Heart right ventricle (tissue), 16 donors: ENCODE results near the gene FAM221A. TPM values are rescaled to one million over a fixed set of nuclear protein-coding genes. Genes with fewer than 3 reads are reported as not detected.

Experiments
- ATAC-seq, 8 donors: fragments of 200-7000 bp; cut with Tn5 transposase; one replicate each; pipeline ENCODE4 v1.9.1; 2020; ENCODE audit warnings: mild to moderate bottlenecking in 8 of 8, moderate library complexity in 8 of 8, moderate number of reproducible peaks in 1 of 8
- DNase-seq, 2 donors: peaks; one replicate each; pipeline ENCODE4 v3.0.0-alpha.2; 2020
- H3K27ac ChIP-seq, 10 donors: fragments of 200-600 bp; sonication (generic) in 2 of 10; one replicate each; pipeline versions ENCODE4 v1.5.0 to v1.8.0; 2020 to 2022; ENCODE audit warnings: mild to moderate bottlenecking in 3 of 10
- H3K27me3 ChIP-seq, 7 donors: fragments of 200-600 bp; one replicate each; pipeline ENCODE4 v1.8.0; 2021 to 2022; ENCODE audit warnings: mild to moderate bottlenecking in 2 of 7
- H3K36me3 ChIP-seq, 9 donors: fragments of 200-600 bp; sonication (generic) in 1 of 9; one replicate each; pipeline versions ENCODE4 v1.5.0 to v1.8.0; 2020 to 2022; ENCODE audit warnings: mild to moderate bottlenecking in 2 of 9
- H3K4me1 ChIP-seq, 9 donors: fragments of 200-600 bp; sonication (generic) in 1 of 9; one replicate each; pipeline versions ENCODE4 v1.5.0 to v1.8.0; 2020 to 2022; ENCODE audit warnings: mild to moderate bottlenecking in 4 of 9
- H3K4me3 ChIP-seq, 10 donors: fragments of 200-600 bp; sonication (generic) in 2 of 10; one replicate each; pipeline versions ENCODE4 v1.5.0 to v1.8.0; 2020 to 2022; ENCODE audit warnings: mild to moderate bottlenecking in 7 of 10, moderate library complexity in 2 of 10
- H3K9me3 ChIP-seq, 11 donors: fragments of 200-600 bp in 10 of 11; sonication (generic) in 2 of 11; one replicate each; pipeline versions ENCODE4 v1.5.0 to v1.8.0; 2013 to 2022; ENCODE audit warnings: mild to moderate bottlenecking in 2 of 11, control low read depth in 1 of 11, moderate library complexity in 1 of 11
- WGBS, 2 donors: extraction: QIAGEN DNeasy Blood & Tissue Kit; methylation state at CpG; one replicate each; pipeline ENCODE4 v1.1.7; 2013; ENCODE audit warnings: inconsistent platforms in 1 of 2; 5-methylcytosine and 5-hydroxymethylcytosine counted together
- intact Hi-C, 10 donors: fragments of 100-400 bp; cut with DNase I; formaldehyde crosslinking; loops; one replicate each; pipeline versions ENCODE4 v1.11.1 to v1.14.2; 2022
- polyA plus RNA-seq, 2 donors: library from polyadenylated mRNA; stranded (reverse); fragments of 200-250 nt; gene quantifications; one replicate each; pipeline ENCODE4 v1.2.3, GENCODE V29; 2013
- total RNA-seq, 10 donors: library from RNA; stranded (reverse); fragmentation: NEBNext Ultra II Directional in 3 of 10; extraction: Animal tissue kit (Norgen Biotek cat#: 25700) in 3 of 10; gene quantifications; one replicate each; pipeline versions ENCODE4 v1.2.1 to v1.2.4, GENCODE V29; 2021 to 2023
- TF ChIP-seq, protein P1 (sequence below), 9 donors: fragments of 200-600 bp; sonication (generic) in 2 of 9; IDR thresholded peaks; one replicate each; pipeline versions ENCODE4 v1.5.0 to v1.8.0; 2021 to 2022; ENCODE audit warnings: antibody characterized with exemption in 9 of 9, mild to moderate bottlenecking in 5 of 9, moderate library complexity in 1 of 9
- donor health status: Arrhythmogenic right ventricular cardiomyopathy.
- donor health status: ischemic (EF 13 %, LVEDD 7.1; RV severe dilation, severe dysfunction).
- donor health status: healthy with polysubstance abuse.
- donor health status: DM: no; HTN: yes; CAD: no.
- donor health status: DM: no; HTN: no; CAD: no.
- donor health status: ischemic (EF 25% LVEDD 6.9; RV normal size, moderate dysfunction).
- donor health status: ischemic (EF 25% LVEDD 5.7; RV mildly dilated, moderate dysfunction).
- donor health status: healthy.
- donor health status: DM: yes; HTN: yes; CAD: no.
- donor health status: Ischemic cardiomyopathy.
- donor health status: ischemic (EF 35%, LVEDD 5.7; RV mildly dilated, moderate dysfunction).
- donor health status: nonischemic (EF 11% LVEDD 7.7; RV severe dilation, severe dysfunction).
- donor health status: DM: yes; HTN: yes; CAD: no.
- donor health status: PGD.
- donor health status: ischemic (EF 29% LVEDD 5.4; RV normal size, mild dysfunction).
- donor health status: nonischemic (EF 23%, LVEDD 6.1; RV moderate dilation, normal function).

The FAM221A gene
- total and polyA plus RNA-seq, 12 donors, result 1.4 to 6.8 (median 4.2) TPM

DNA sequence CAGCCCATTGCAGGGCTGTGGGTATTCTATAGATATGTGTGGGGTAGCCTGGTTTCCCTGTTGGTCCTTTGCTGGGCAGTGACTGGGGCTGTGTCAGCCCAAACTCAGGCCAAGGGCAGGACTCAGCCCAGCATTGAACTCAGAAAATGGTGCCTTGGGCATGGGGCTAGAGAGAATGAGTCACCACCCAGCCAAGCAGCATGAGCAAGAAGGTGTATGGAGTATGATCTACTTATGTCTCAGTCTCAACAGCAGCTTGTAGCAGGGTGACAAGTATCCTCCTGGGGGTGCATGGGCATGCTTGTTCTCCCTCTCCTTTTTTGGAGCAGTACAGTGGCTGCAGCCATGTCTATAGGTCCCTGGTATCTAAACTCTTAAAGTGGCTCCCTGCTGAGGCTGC is 62.1 kb downstream of the FAM221A start:
- no peak for ATAC-seq
- Histone ChIP-seq H3K27me3 (no peaks in the 10 kb centered on the region), H3K36me3 (no peaks in the 10 kb centered on the region), H3K4me1 (no peaks in the 10 kb centered on the region), H3K4me3 (no peak overlapping the region), H3K27ac (no peak overlapping the region), H3K9me3 (peaks cover 0 to 56% (median 19%) of the 10 kb centered on the region in 11 donors)
- TF ChIP-seq, protein P1, sequence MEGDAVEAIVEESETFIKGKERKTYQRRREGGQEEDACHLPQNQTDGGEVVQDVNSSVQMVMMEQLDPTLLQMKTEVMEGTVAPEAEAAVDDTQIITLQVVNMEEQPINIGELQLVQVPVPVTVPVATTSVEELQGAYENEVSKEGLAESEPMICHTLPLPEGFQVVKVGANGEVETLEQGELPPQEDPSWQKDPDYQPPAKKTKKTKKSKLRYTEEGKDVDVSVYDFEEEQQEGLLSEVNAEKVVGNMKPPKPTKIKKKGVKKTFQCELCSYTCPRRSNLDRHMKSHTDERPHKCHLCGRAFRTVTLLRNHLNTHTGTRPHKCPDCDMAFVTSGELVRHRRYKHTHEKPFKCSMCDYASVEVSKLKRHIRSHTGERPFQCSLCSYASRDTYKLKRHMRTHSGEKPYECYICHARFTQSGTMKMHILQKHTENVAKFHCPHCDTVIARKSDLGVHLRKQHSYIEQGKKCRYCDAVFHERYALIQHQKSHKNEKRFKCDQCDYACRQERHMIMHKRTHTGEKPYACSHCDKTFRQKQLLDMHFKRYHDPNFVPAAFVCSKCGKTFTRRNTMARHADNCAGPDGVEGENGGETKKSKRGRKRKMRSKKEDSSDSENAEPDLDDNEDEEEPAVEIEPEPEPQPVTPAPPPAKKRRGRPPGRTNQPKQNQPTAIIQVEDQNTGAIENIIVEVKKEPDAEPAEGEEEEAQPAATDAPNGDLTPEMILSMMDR (IDR thresholded peaks at IDR 0.05), result no peak
- intact Hi-C loops, result no loop called here
- DNase-seq, result no peak

DNA sequence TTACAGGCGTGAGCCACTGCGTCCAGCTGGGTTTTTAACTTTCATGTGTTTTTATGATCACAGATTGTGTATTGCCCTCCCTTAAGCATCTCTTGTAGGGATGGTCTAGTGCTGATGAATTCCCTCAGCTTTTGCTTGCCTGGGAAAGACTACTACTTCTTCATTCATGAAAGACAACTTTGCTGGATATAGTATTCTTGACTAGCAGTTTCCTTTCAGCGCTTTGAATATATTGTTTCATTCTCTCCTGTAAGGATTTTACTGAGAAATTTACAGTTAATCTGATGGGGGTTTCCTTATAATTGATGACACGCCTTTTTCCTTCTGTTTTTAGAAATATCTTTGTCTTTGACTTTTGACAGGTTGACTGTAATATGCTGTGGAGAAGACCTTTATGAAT is 63.2 kb downstream of the FAM221A start:
- Histone ChIP-seq H3K27ac (no peak overlapping the region), H3K36me3 (no peaks in the 10 kb centered on the region), H3K27me3 (no peaks in the 10 kb centered on the region), H3K4me3 (no peak overlapping the region), H3K4me1 (no peaks in the 10 kb centered on the region), H3K9me3 (peaks cover 0 to 68% (median 19%) of the 10 kb centered on the region in 11 donors)
- no peak for ATAC-seq
- WGBS, 2 donors, result 92 to 94% methylated on average over 4 of the region's 4 CpGs
- no peak for DNase-seq
- intact Hi-C loops, result no loop called here
- TF ChIP-seq, protein P1 (IDR thresholded peaks at IDR 0.05), result no peak

DNA sequence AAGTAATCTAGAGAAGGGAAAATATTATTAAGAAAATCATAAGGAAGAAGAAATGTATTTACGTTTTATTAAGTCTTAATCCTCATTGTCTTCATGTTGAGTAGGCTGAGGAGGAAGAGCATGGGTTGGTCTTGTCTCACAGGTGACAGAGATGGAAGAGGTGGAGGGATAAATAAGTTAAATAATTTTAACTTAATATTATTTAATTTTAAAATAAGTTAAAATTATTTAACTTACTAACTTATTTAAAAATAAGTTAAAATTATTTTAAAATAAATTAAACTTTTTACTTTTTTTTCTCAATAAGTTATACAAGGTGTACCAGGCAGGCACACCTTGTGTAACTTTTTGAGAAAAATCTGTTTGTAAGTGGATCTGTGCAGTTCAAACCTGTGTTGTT is 66.6 kb downstream of the FAM221A start:
- DNase-seq, result no peak
- no peaks in the 10 kb centered on the region for H3K27me3 ChIP-seq
- no peaks in the 10 kb centered on the region for H3K4me1 ChIP-seq
- intact Hi-C loops, result no loop called here
- 60 to 84% methylated on average over 1 of the region's 1 CpG for WGBS, 2 donors
- H3K27ac ChIP-seq, result no peak overlapping the region
- no peaks in the 10 kb centered on the region for H3K36me3 ChIP-seq
- H3K9me3 ChIP-seq, result peaks cover 0 to 64% (median 19%) of the 10 kb centered on the region in 11 donors
- ATAC-seq, result no peak
- TF ChIP-seq, protein P1 (IDR thresholded peaks at IDR 0.05), result no peak
- H3K4me3 ChIP-seq, result no peak overlapping the region

DNA sequence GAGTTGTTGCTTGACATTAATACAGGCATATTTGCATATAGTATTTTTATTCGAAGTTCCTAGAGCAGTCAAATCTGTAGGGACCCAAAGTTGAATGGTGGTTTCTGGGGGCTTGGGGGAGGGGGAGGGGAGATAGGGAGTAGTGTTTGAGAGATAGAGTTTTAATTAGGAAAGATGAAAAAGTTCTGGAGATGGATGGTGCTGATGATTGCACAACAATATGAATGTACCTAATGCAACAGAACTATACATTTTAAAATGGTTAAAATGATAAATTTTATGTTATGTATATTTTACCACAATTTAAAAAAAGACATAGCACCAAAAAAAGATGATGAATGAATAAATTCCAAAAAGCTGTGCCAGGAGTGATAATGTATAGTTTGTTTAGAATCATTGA is 71.9 kb downstream of the FAM221A start:
- Histone ChIP-seq H3K9me3 (peaks cover 0 to 32% (median 0%) of the 10 kb centered on the region in 11 donors), H3K27me3 (no peaks in the 10 kb centered on the region), H3K4me3 (no peak overlapping the region), H3K36me3 (no peaks in the 10 kb centered on the region), H3K27ac (no peak overlapping the region), H3K4me1 (no peaks in the 10 kb centered on the region)
- ATAC-seq (no peak), DNase-seq (no peak)
- TF ChIP-seq, protein P1 (IDR thresholded peaks at IDR 0.05), result no peak
- intact Hi-C loops, result no loop called here
- 70 to 80% methylated on average over 1 of the region's 1 CpG for WGBS, 2 donors

Other genes starting within 250 kb of the FAM221A start
- under 1 TPM in 3 of 10 donors, not detected in 7; 0.20 to 0.60 (median 0.49) TPM for gene IGF2BP3, start 209.7 kb upstream of the FAM221A start, total RNA-seq
- under 1 TPM in 1 of 2 donors, not detected in 1; 0.16 TPM for gene IGF2BP3, start 209.7 kb upstream of the FAM221A start, polyA plus RNA-seq
- gene TRA2A, start 148.2 kb upstream of the FAM221A start, total RNA-seq, result 10 to 100 TPM; 26.9 to 38.3 (median 31.2) TPM
- 10 to 100 TPM; 24.6 to 86.8 TPM for gene TRA2A, start 148.2 kb upstream of the FAM221A start, polyA plus RNA-seq
- 10 to 100 TPM in 3 of 10 donors, 1 to 10 TPM in 7; 6.7 to 11.9 (median 8.9) TPM for gene CCDC126, start 82.8 kb upstream of the FAM221A start, total RNA-seq
- 1 to 10 TPM; 2.9 to 5.4 TPM for gene CCDC126, start 82.8 kb upstream of the FAM221A start, polyA plus RNA-seq
- gene STK31, start 30.0 kb downstream of the FAM221A start, total RNA-seq, result under 1 TPM in 4 of 10 donors, not detected in 6; 0.11 to 0.72 (median 0.20) TPM
- gene STK31, start 30.0 kb downstream of the FAM221A start, polyA plus RNA-seq, result under 1 TPM; 0.04 to 0.29 TPM